ENCODE data around the gene PGPEP1.
A peak's percentile ranks its signal among the peaks of the same experiment; 100 is the strongest.

Gene PGPEP1

DNA sequence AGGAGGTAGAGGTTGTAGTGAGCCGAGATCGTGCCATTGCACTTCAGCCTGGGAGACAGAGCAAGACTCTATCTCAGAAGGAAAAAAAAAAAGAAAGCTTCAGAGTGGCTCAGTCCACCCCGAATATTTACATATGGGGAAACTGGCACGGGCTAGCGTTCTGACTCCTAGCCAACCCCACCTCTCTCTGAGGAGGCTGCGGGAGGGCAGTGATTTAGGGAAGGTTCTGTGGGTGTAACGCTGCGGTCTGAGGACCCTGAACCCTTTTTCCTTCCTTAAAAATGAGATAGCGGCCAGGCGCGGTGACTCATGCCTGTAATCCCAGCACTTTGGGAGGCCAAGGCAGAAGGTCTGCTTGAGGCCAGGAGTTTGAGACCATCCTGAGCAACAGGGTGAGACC is 52.0 kb downstream of the PGPEP1 start:
- DNase-seq (ENCODE audit: low read depth in 1 of 2, low spot score in 1 of 2): peak in 1 of 2 experiments; percentile 89
- Histone ChIP-seq H3K27me3 (ENCODE audit: insufficient read depth, poor library complexity, severe bottlenecking) (peaks cover under 1% of the 10 kb centered on the region), H3K4me3 (replicated peaks; ENCODE audit: insufficient read depth, low read length) (no peak overlapping the region), H3K27ac (replicated peaks) (peak overlapping the region; percentile 39)
- TF ChIP-seq POLR2AphosphoS5 (IDR thresholded peaks at IDR 0.05; ENCODE audit: low read depth) (peak; percentile 82), SPI1 (IDR thresholded peaks at IDR 0.05; ENCODE audit: borderline replicate concordance, low read depth) (no peak)

DNA sequence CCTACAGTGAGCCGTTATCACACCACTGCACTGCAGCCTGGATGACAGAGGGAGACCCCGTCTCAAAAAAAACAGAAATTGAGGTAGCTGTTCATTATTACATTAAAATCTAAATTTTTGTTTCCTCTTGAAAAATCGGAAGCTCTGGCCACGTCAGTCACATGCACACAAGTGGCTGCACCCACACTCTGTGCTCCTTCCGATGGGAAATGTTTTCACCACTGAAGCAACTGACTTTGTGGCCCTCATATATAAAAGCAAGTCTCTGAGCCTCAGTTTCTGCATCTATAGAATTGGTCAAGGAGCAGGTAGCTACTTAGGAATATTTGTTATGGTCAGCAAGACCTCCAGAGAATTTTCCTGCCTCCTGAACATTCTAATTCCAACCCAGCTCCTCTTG is 52.5 kb downstream of the PGPEP1 start:
- TF ChIP-seq GABPA (IDR thresholded peaks at IDR 0.05; ENCODE audit: low read depth) (no peak), POLR2AphosphoS5 (IDR thresholded peaks at IDR 0.05; ENCODE audit: low read depth) (no peak), SPI1 (IDR thresholded peaks at IDR 0.05; ENCODE audit: borderline replicate concordance, low read depth) (no peak), CTCF (IDR thresholded peaks at IDR 0.05; ENCODE audit: insufficient read depth, low read length) (no peak)
- TF ChIP-seq, protein P1, sequence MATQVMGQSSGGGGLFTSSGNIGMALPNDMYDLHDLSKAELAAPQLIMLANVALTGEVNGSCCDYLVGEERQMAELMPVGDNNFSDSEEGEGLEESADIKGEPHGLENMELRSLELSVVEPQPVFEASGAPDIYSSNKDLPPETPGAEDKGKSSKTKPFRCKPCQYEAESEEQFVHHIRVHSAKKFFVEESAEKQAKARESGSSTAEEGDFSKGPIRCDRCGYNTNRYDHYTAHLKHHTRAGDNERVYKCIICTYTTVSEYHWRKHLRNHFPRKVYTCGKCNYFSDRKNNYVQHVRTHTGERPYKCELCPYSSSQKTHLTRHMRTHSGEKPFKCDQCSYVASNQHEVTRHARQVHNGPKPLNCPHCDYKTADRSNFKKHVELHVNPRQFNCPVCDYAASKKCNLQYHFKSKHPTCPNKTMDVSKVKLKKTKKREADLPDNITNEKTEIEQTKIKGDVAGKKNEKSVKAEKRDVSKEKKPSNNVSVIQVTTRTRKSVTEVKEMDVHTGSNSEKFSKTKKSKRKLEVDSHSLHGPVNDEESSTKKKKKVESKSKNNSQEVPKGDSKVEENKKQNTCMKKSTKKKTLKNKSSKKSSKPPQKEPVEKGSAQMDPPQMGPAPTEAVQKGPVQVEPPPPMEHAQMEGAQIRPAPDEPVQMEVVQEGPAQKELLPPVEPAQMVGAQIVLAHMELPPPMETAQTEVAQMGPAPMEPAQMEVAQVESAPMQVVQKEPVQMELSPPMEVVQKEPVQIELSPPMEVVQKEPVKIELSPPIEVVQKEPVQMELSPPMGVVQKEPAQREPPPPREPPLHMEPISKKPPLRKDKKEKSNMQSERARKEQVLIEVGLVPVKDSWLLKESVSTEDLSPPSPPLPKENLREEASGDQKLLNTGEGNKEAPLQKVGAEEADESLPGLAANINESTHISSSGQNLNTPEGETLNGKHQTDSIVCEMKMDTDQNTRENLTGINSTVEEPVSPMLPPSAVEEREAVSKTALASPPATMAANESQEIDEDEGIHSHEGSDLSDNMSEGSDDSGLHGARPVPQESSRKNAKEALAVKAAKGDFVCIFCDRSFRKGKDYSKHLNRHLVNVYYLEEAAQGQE (IDR thresholded peaks at IDR 0.05; ENCODE audit: insufficient replicate concordance, low read depth): no peak
- Histone ChIP-seq H3K4me3 (replicated peaks; ENCODE audit: insufficient read depth, low read length) (no peak overlapping the region), H3K27me3 (ENCODE audit: insufficient read depth, poor library complexity, severe bottlenecking) (no peaks in the 10 kb centered on the region), H3K27ac (replicated peaks) (peak overlapping the region; percentile 39)
- DNase-seq (ENCODE audit: low read depth in 1 of 2, low spot score in 1 of 2): peak in 1 of 2 experiments; percentile 37

DNA sequence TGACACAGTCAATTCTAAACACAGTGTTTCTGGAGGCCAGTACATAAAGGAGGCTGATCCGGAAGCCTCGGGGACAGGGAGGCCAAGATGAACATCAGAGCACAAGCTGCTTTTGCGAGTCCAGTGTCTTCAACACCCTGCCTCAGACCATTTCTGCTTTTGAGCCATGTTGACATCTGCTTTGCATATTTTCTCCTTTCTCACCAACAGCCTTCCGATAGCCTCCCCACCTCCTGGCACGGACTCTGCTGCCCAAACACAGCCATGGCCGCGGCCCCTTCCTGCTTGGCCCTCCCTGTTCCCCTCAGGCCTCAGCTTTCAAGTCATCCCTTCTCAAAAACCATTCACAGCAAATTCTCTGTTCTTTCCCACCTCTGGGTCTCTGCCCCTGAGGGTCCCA is 53.4 kb downstream of the PGPEP1 start:
- peak in 1 of 2 experiments; percentile 70 for DNase-seq (ENCODE audit: low read depth in 1 of 2, low spot score in 1 of 2)
- Histone ChIP-seq H3K4me3 (replicated peaks; ENCODE audit: insufficient read depth, low read length) (no peak overlapping the region), H3K27me3 (ENCODE audit: insufficient read depth, poor library complexity, severe bottlenecking) (no peaks in the 10 kb centered on the region), H3K27ac (replicated peaks) (peak overlapping the region; percentile 40)
- no peak for TF ChIP-seq CTCF (IDR thresholded peaks at IDR 0.05; ENCODE audit: insufficient read depth, low read length)
- no peak for TF ChIP-seq POLR2AphosphoS5 (IDR thresholded peaks at IDR 0.05; ENCODE audit: low read depth)
- TF ChIP-seq, protein P1 (IDR thresholded peaks at IDR 0.05; ENCODE audit: insufficient replicate concordance, low read depth): no peak
- no peak for TF ChIP-seq GABPA (IDR thresholded peaks at IDR 0.05; ENCODE audit: low read depth)
- peak; percentile 69; the same call in 1 of the 2 replicates for TF ChIP-seq SPI1 (IDR thresholded peaks at IDR 0.05; ENCODE audit: borderline replicate concordance, low read depth)

GRCh38 chr19:18396471-18397241 is 56.3 kb downstream of the PGPEP1 start:
- TF ChIP-seq SPI1 (IDR thresholded peaks at IDR 0.05; ENCODE audit: borderline replicate concordance, low read depth) (no peak), GABPA (IDR thresholded peaks at IDR 0.05; ENCODE audit: low read depth) (no peak)
- TF ChIP-seq, protein P1 (IDR thresholded peaks at IDR 0.05; ENCODE audit: insufficient replicate concordance, low read depth): no peak
- H3K27me3 ChIP-seq (ENCODE audit: insufficient read depth, poor library complexity, severe bottlenecking): no peaks in the 10 kb centered on the region
- H3K27ac ChIP-seq (replicated peaks): peak overlapping the region; percentile 79
- peak overlapping the region; percentile 45 for H3K4me3 ChIP-seq (replicated peaks; ENCODE audit: insufficient read depth, low read length)
- no peak for DNase-seq (ENCODE audit: low read depth in 1 of 2, low spot score in 1 of 2)
